Activated CD4-positive, alpha-beta T cell treated with anti-CD3 and anti-CD28 coated beads for 36 hours (primary cell): ENCODE measurements around the gene NARS2. TPM values are rescaled to one million over a fixed set of nuclear protein-coding genes. Genes with fewer than 3 reads are reported as not detected.

Source experiments
- ATAC-seq: fragments of 200-7000 bp; cut with Tn5 transposase; one replicate; pipeline ENCODE4 v1.10.0; 2021; ENCODE audit warnings: mild to moderate bottlenecking, moderate library complexity
- CTCF ChIA-PET: fragments of 350-600 bp; sonication (Branson Sonifier 250); formaldehyde crosslinking; loops from one replicate; lab custom pipeline; 2021; ENCODE audit warnings: antibody characterized with exemption; lab: Charles Lee
- POLR2A ChIA-PET: fragments of 350-600 bp; sonication (Branson Sonifier 250); formaldehyde crosslinking; loops from one replicate; lab custom pipeline; 2021; ENCODE audit warnings: antibody characterized with exemption, inconsistent platforms; lab: Charles Lee
- DNase-seq: peaks from one replicate; pipeline ENCODE4 v3.0.0-alpha.2; 2020
- H3K27ac Mint-ChIP-seq: one replicate; pipeline ENCODE4 v1.8.0; 2021; ENCODE audit warnings: mixed read lengths
- H3K27me3 Mint-ChIP-seq: one replicate; pipeline ENCODE4 v1.8.0; 2021; ENCODE audit warnings: mixed read lengths
- H3K36me3 Mint-ChIP-seq: one replicate; pipeline ENCODE4 v1.8.0; 2021; ENCODE audit warnings: low read depth, mixed read lengths
- H3K4me1 Mint-ChIP-seq: one replicate; pipeline ENCODE4 v1.8.0; 2021; ENCODE audit warnings: mixed read lengths
- H3K4me3 Mint-ChIP-seq: one replicate; pipeline ENCODE4 v1.8.0; 2021; ENCODE audit warnings: mild to moderate bottlenecking, moderate library complexity, mixed read lengths
- H3K9me3 Mint-ChIP-seq: one replicate; pipeline ENCODE4 v1.8.0; 2021; ENCODE audit warnings: low read depth, mixed read lengths
- intact Hi-C, 2 experiments: fragments of 100-400 bp; cut with DNase I in 1 of 2; cut with micrococcal nuclease in 1 of 2; formaldehyde crosslinking; loops; one replicate each; pipeline versions ENCODE4 v1.14.2 to v1.15.1; 2022 to 2024; cut with DNase I, micrococcal nuclease
- total RNA-seq, 2 experiments: library from RNA; stranded (reverse); gene quantifications; one replicate each; pipeline ENCODE4 v1.2.3, GENCODE V29; 2021

The NARS2 gene
- total RNA-seq, 2 experiments from 2014 or later, result 22.9 to 33.4 TPM

GRCh38 chr11:78489184-78489583 is 85.5 kb downstream of the NARS2 start:
- CTCF ChIA-PET, result interaction anchor here (1.2 kb wide), 1 partner anchor 76 kb away, joined by 3 read pairs; no protein-coding TSS in a partner anchor
- Mint-ChIP-seq H3K36me3 (peaks cover 45% of the 10 kb centered on the region), H3K27me3 (no peaks in the 10 kb centered on the region), H3K27ac (no peak overlapping the region), H3K4me1 (no peaks in the 10 kb centered on the region), H3K9me3 (no peaks in the 10 kb centered on the region), H3K4me3 (no peak overlapping the region)
- no peak for DNase-seq
- no peak for ATAC-seq
- POLR2A ChIA-PET, result no interaction called here
- intact Hi-C loops, result no loop called here

GRCh38 chr11:78478536-78478935 is 96.1 kb downstream of the NARS2 start:
- Mint-ChIP-seq H3K27ac (no peak overlapping the region), H3K4me1 (no peaks in the 10 kb centered on the region), H3K36me3 (peaks cover 30% of the 10 kb centered on the region), H3K4me3 (no peak overlapping the region), H3K9me3 (no peaks in the 10 kb centered on the region), H3K27me3 (no peaks in the 10 kb centered on the region)
- intact Hi-C loops, result no loop called here
- ATAC-seq (no peak), DNase-seq (no peak)
- POLR2A ChIA-PET, result no interaction called here
- CTCF ChIA-PET, result no interaction called here

- CTCF ChIA-PET, result interaction anchor here (0.6 to 1.0 kb wide), 4 partner anchors 15 to 89 kb away, joined by 3 to 4 read pairs (median 3); no protein-coding TSS in a partner anchor
- POLR2A ChIA-PET, result no interaction called here
- H3K9me3 Mint-ChIP-seq, result no peaks in the 10 kb centered on the region
- no peaks in the 10 kb centered on the region for H3K4me1 Mint-ChIP-seq
- H3K36me3 Mint-ChIP-seq, result peaks cover 39% of the 10 kb centered on the region
- no peak overlapping the region for H3K4me3 Mint-ChIP-seq
- H3K27me3 Mint-ChIP-seq, result no peaks in the 10 kb centered on the region
- ATAC-seq (no peak), DNase-seq (no peak)
- intact Hi-C loops, result no loop called here
- no peak overlapping the region for H3K27ac Mint-ChIP-seq
Measured at GRCh38 chr11:78476066-78476465, 98.6 kb downstream of the NARS2 start.

- POLR2A ChIA-PET, result no interaction called here
- H3K4me3 Mint-ChIP-seq, result no peak overlapping the region
- H3K4me1 Mint-ChIP-seq, result no peaks in the 10 kb centered on the region
- CTCF ChIA-PET, result no interaction called here
- intact Hi-C loops, result no loop called here
- DNase-seq (no peak), ATAC-seq (no peak)
- no peaks in the 10 kb centered on the region for H3K27me3 Mint-ChIP-seq
- H3K27ac Mint-ChIP-seq, result no peak overlapping the region
- peaks cover 39% of the 10 kb centered on the region for H3K36me3 Mint-ChIP-seq
- H3K9me3 Mint-ChIP-seq, result no peaks in the 10 kb centered on the region
Measured at GRCh38 chr11:78474451-78474850, 100.2 kb downstream of the NARS2 start.

GRCh38 chr11:78472905-78473304 is 101.8 kb downstream of the NARS2 start:
- DNase-seq (no peak), ATAC-seq (no peak)
- intact Hi-C loops, result no loop called here
- Mint-ChIP-seq H3K36me3 (peaks cover 34% of the 10 kb centered on the region), H3K9me3 (no peaks in the 10 kb centered on the region), H3K4me1 (no peaks in the 10 kb centered on the region), H3K27ac (no peak overlapping the region), H3K27me3 (no peaks in the 10 kb centered on the region), H3K4me3 (no peak overlapping the region)
- ChIA-PET CTCF (interaction anchor here (1.1 kb wide), 1 partner anchor 41 kb away, joined by 3 read pairs; no protein-coding TSS in a partner anchor), POLR2A (no interaction called here)

- ATAC-seq (no peak), DNase-seq (no peak)
- CTCF ChIA-PET, result no interaction called here
- Mint-ChIP-seq H3K36me3 (peaks cover 29% of the 10 kb centered on the region), H3K4me1 (no peaks in the 10 kb centered on the region), H3K4me3 (no peak overlapping the region), H3K27ac (no peak overlapping the region), H3K27me3 (no peaks in the 10 kb centered on the region), H3K9me3 (no peaks in the 10 kb centered on the region)
- POLR2A ChIA-PET, result no interaction called here
- intact Hi-C loops, result no loop called here
Measured at GRCh38 chr11:78472382-78472781, 102.3 kb downstream of the NARS2 start.

GRCh38 chr11:78470861-78471442 is 103.7 kb downstream of the NARS2 start:
- H3K4me1 Mint-ChIP-seq, result peaks cover under 1% of the 10 kb centered on the region
- intact Hi-C loops, result no loop called here
- no peaks in the 10 kb centered on the region for H3K9me3 Mint-ChIP-seq
- H3K27ac Mint-ChIP-seq, result no peak overlapping the region
- no peak overlapping the region for H3K4me3 Mint-ChIP-seq
- no peak for DNase-seq
- no peak for ATAC-seq
- POLR2A ChIA-PET, result interaction anchor here (0.6 kb wide), 1 partner anchor 28 kb away, joined by 4 read pairs; no protein-coding TSS in a partner anchor
- no peaks in the 10 kb centered on the region for H3K27me3 Mint-ChIP-seq
- CTCF ChIA-PET, result interaction anchor here (0.7 kb wide), 1 partner anchor 93 kb away, joined by 3 read pairs; no protein-coding TSS in a partner anchor
- peaks cover 24% of the 10 kb centered on the region for H3K36me3 Mint-ChIP-seq

GRCh38 chr11:78469896-78470295 is 104.8 kb downstream of the NARS2 start:
- no peak overlapping the region for H3K27ac Mint-ChIP-seq
- peaks cover 8% of the 10 kb centered on the region for H3K4me1 Mint-ChIP-seq
- ChIA-PET POLR2A (interaction anchor here (0.6 kb wide), 1 partner anchor 489 kb away, joined by 3 read pairs; no protein-coding TSS in a partner anchor), CTCF (interaction anchor here (1.2 kb wide), 1 partner anchor 37 kb away, joined by 3 read pairs; no protein-coding TSS in a partner anchor)
- H3K9me3 Mint-ChIP-seq, result no peaks in the 10 kb centered on the region
- peaks cover 26% of the 10 kb centered on the region for H3K36me3 Mint-ChIP-seq
- intact Hi-C loops, result loop anchor here in 1 of 2 experiments (5.0 kb wide), 1 partner anchor 102 kb away; the partner anchor contains the start of gene NARS2
- no peaks in the 10 kb centered on the region for H3K27me3 Mint-ChIP-seq
- H3K4me3 Mint-ChIP-seq, result no peak overlapping the region
- no peak for DNase-seq
- ATAC-seq, result no peak

GRCh38 chr11:78467931-78468330 is 106.7 kb downstream of the NARS2 start:
- intact Hi-C loops, result loop anchor here in 1 of 2 experiments (5.0 kb wide), 1 partner anchor 104 kb away; the partner anchor contains the start of gene NARS2
- no peak for ATAC-seq
- Mint-ChIP-seq H3K4me1 (peaks cover 13% of the 10 kb centered on the region), H3K27me3 (no peaks in the 10 kb centered on the region), H3K27ac (no peak overlapping the region), H3K36me3 (peaks cover 28% of the 10 kb centered on the region), H3K4me3 (no peak overlapping the region), H3K9me3 (no peaks in the 10 kb centered on the region)
- DNase-seq, result no peak
- POLR2A ChIA-PET, result interaction anchor here (0.6 kb wide), 1 partner anchor 680 kb away, joined by 7 read pairs; no protein-coding TSS in a partner anchor
- CTCF ChIA-PET, result no interaction called here

GRCh38 chr11:78467370-78467769 is 107.3 kb downstream of the NARS2 start:
- POLR2A ChIA-PET, result no interaction called here
- Mint-ChIP-seq H3K9me3 (no peaks in the 10 kb centered on the region), H3K27me3 (no peaks in the 10 kb centered on the region), H3K36me3 (peaks cover 24% of the 10 kb centered on the region), H3K4me1 (peaks cover 13% of the 10 kb centered on the region), H3K27ac (no peak overlapping the region), H3K4me3 (no peak overlapping the region)
- ATAC-seq, result no peak
- intact Hi-C loops, result loop anchor here in 1 of 2 experiments (5.0 kb wide), 1 partner anchor 105 kb away; the partner anchor contains the start of gene NARS2
- CTCF ChIA-PET, result no interaction called here
- DNase-seq, result no peak

- Mint-ChIP-seq H3K27ac (peak overlapping the region; percentile 72), H3K4me3 (peak overlapping the region; percentile 41), H3K9me3 (no peaks in the 10 kb centered on the region), H3K27me3 (no peaks in the 10 kb centered on the region), H3K36me3 (peaks cover 34% of the 10 kb centered on the region), H3K4me1 (peaks cover 16% of the 10 kb centered on the region)
- CTCF ChIA-PET, result interaction anchor here (0.6 kb wide), 1 partner anchor 153 kb away, joined by 3 read pairs; no protein-coding TSS in a partner anchor
- intact Hi-C loops, result loop anchor here in 1 of 2 experiments (5.0 kb wide), 1 partner anchor 107 kb away; the partner anchor contains the start of gene NARS2
- POLR2A ChIA-PET, result interaction anchor here (0.5 to 0.8 kb wide), 2 partner anchors 54 to 94 kb away, joined by 6 read pairs; no protein-coding TSS in a partner anchor
- ATAC-seq (peak; percentile 100), DNase-seq (peak; percentile 44)
Measured at GRCh38 chr11:78465169-78465942, 109.3 kb downstream of the NARS2 start.
